ENCODE results near the gene PCK2. TPM values are rescaled to one million over a fixed set of nuclear protein-coding genes. Genes with fewer than 3 reads are reported as not detected.
A peak's percentile ranks its signal among the peaks of the same experiment; 100 is the strongest.

The PCK2 gene
- total RNA-seq, 1 experiment from 2014 or later, result 48.9 TPM

- no peaks in the 10 kb centered on the region for H3K79me1 ChIP-seq (ENCODE audit: insufficient read depth, low read depth, low read length, poor library complexity, severe bottlenecking)
- no peak overlapping the region for H3K4me2 ChIP-seq (ENCODE audit: insufficient read depth, insufficient read length, low read length)
- no peak overlapping the region for H2BK12ac ChIP-seq (ENCODE audit: insufficient read length, low read depth, low read length)
- no peak overlapping the region for H2BK20ac ChIP-seq (ENCODE audit: low read depth, low read length, poor library complexity, severe bottlenecking)
- H3K9me3 Mint-ChIP-seq, result peaks cover 0 to 2% of the 10 kb centered on the region in 2 experiments; a peak in 3 of 5 replicates
- no peaks in the 10 kb centered on the region for H3K9me3 ChIP-seq (ENCODE audit: control insufficient read depth, low read depth, low read length)
- H3K14ac ChIP-seq (ENCODE audit: insufficient read depth, low read length), result no peak overlapping the region
- H3K4me3 Mint-ChIP-seq, result peak overlapping the region in 1 of 2 experiments; percentile 3; a peak in 1 of 5 replicates
- H3K36me3 Mint-ChIP-seq (ENCODE audit: insufficient read depth in 1 of 3, low read depth in 3 of 3), result peaks cover 12 to 19% (median 13%) of the 10 kb centered on the region in 3 experiments; a peak in 6 of 7 replicates
- H2BK120ac ChIP-seq (ENCODE audit: low read depth, low read length, poor library complexity, severe bottlenecking), result no peak overlapping the region
- no peak overlapping the region for H3K9ac ChIP-seq (ENCODE audit: extremely low read depth, insufficient read length, low read length)
- no peak overlapping the region for H3K27ac Mint-ChIP-seq
- no peak overlapping the region for H3K4ac ChIP-seq (ENCODE audit: low read depth, low read length)
- no peak overlapping the region for H3K18ac ChIP-seq (ENCODE audit: insufficient read length, low read depth, low read length)
- no peak overlapping the region for H2BK15ac ChIP-seq (ENCODE audit: low read depth, low read length)
- TF ChIP-seq CTCF (conservative IDR thresholded peaks at IDR 0.05), result no peak
- no peaks in the 10 kb centered on the region for H3K27me3 ChIP-seq (ENCODE audit: insufficient read depth, low read length)
- no peak overlapping the region for H4K91ac ChIP-seq (ENCODE audit: insufficient read length, low read depth, low read length)
- H3K23ac ChIP-seq (ENCODE audit: insufficient read length, low read depth, low read length), result no peak overlapping the region
- no peak for DNase-seq
- H2AK5ac ChIP-seq (ENCODE audit: insufficient read length, low read length), result no peak overlapping the region
- H3K56ac ChIP-seq (ENCODE audit: insufficient read length, low read depth, low read length), result no peak overlapping the region
- H3K23me2 ChIP-seq (ENCODE audit: insufficient read length, low read depth, low read length, poor library complexity, severe bottlenecking), result peaks cover 6% of the 10 kb centered on the region
- no peak overlapping the region for H3K27ac ChIP-seq (ENCODE audit: insufficient read length, low read depth, low read length)
- H2BK5ac ChIP-seq (ENCODE audit: insufficient read length, low read length), result no peak overlapping the region
- no peaks in the 10 kb centered on the region; the same call in 1 of the 2 replicates for H3K79me2 ChIP-seq (ENCODE audit: insufficient read depth, low read length)
- H4K20me1 ChIP-seq (ENCODE audit: control insufficient read depth, insufficient read depth, insufficient read length), result no peaks in the 10 kb centered on the region
- H3T11ph ChIP-seq (ENCODE audit: low read length), result no peak overlapping the region
- no peak overlapping the region for H4K5ac ChIP-seq (ENCODE audit: insufficient read length, low read depth, low read length)
- H3K27me3 Mint-ChIP-seq (ENCODE audit: low read depth), result peaks cover 4% of the 10 kb centered on the region
- H2AFZ ChIP-seq (ENCODE audit: low read length), result no peak overlapping the region
- no peak overlapping the region for H4K8ac ChIP-seq (replicated peaks; ENCODE audit: insufficient read length, low read depth, low read length)
- H3K4me1 ChIP-seq (ENCODE audit: insufficient read depth, low read length), result no peaks in the 10 kb centered on the region; the same call in 1 of the 2 replicates
- H3K4me1 Mint-ChIP-seq, result peaks cover 21 to 41% of the 10 kb centered on the region in 2 experiments
These were observed 2.0 kb upstream of the PCK2 start for GRCh38 chr14:24092110-24092504.

Measured in H9 (cell line).